Gastroesophageal sphincter (tissue), 2 donors: ENCODE data around the gene XYLT1.

Experiments
- EP300 ChIP-seq: sonication (generic); formaldehyde crosslinking; IDR thresholded peaks from one replicate; pipeline ENCODE4 v1.6.1; 2017; ENCODE audit warnings: antibody characterized with exemption, mild to moderate bottlenecking
- POLR2A ChIP-seq, 2 donors: fragments of 450-650 bp; IDR thresholded peaks; one replicate each; pipeline ENCODE4 v1.6.1; 2017; ENCODE audit warnings: antibody characterized with exemption in 2 of 2, mild to moderate bottlenecking in 2 of 2, moderate library complexity in 1 of 2
- POLR2AphosphoS5 ChIP-seq: sonication (generic); formaldehyde crosslinking; IDR thresholded peaks from one replicate; pipeline ENCODE4 v1.6.1; 2017; ENCODE audit warnings: antibody characterized with exemption

- no peak for TF ChIP-seq POLR2A (IDR thresholded peaks at IDR 0.05)
- no peak for TF ChIP-seq EP300
- TF ChIP-seq POLR2AphosphoS5 = no peak
Observed at GRCh38 chr16:17160285-17160853, 310.4 kb downstream of the XYLT1 start.
